ENCODE data around the gene CUEDC1. TPM values are rescaled to one million over a fixed set of nuclear protein-coding genes. Genes with fewer than 3 reads are reported as not detected.

CUEDC1 gene
- total RNA-seq, 1 donor from 2014 or later: 38.4 TPM

- H3K9me3 Mint-ChIP-seq (ENCODE audit: unreplicated experiment): no peaks in the 10 kb centered on the region
- peaks cover 67% of the 10 kb centered on the region for H3K4me1 Mint-ChIP-seq (ENCODE audit: unreplicated experiment)
- H3K27me3 Mint-ChIP-seq (ENCODE audit: unreplicated experiment): no peaks in the 10 kb centered on the region
- H3K4me3 Mint-ChIP-seq (ENCODE audit: unreplicated experiment): no peak overlapping the region
- TF ChIP-seq CTCF (IDR thresholded peaks at IDR 0.05): no peak
- no peaks in the 10 kb centered on the region for H3K36me3 Mint-ChIP-seq (ENCODE audit: unreplicated experiment)
- no peak overlapping the region for H3K27ac Mint-ChIP-seq (ENCODE audit: unreplicated experiment)
- DNase-seq (ENCODE audit: extremely low spot score, unreplicated experiment): no peak
These were observed 11.6 kb downstream of the CUEDC1 start for GRCh38 chr17:57943645-57944044.

DNA sequence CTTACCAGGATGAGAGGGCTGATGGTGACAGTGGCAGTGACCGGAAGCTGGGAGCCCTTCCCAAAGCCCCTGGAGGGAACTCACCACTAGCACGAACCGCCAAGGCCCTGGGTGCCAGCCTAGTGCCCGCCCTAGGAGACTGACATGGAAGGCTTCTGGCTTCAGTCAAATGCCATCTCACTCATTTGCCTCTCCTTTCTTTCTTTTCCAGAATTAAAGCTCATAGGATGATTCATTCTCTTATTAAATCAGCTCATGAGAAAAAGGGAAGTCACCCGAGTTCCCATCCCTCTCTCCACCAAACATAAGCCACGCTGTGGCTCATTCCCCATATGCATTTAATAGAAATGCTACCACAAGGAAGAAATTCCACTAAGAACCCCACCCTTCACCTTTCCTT, 12.1 kb downstream of the CUEDC1 start:
- DNase-seq (ENCODE audit: extremely low spot score, unreplicated experiment): no peak

GRCh38 chr17:57941384-57942370, 13.5 kb downstream of the CUEDC1 start:
- TF ChIP-seq CTCF (IDR thresholded peaks at IDR 0.05): no peak
- Mint-ChIP-seq H3K4me1 (ENCODE audit: unreplicated experiment) (peaks cover 50% of the 10 kb centered on the region), H3K36me3 (ENCODE audit: unreplicated experiment) (no peaks in the 10 kb centered on the region), H3K4me3 (ENCODE audit: unreplicated experiment) (no peak overlapping the region), H3K27ac (ENCODE audit: unreplicated experiment) (no peak overlapping the region), H3K27me3 (ENCODE audit: unreplicated experiment) (no peaks in the 10 kb centered on the region), H3K9me3 (ENCODE audit: unreplicated experiment) (no peaks in the 10 kb centered on the region)
- DNase-seq (ENCODE audit: extremely low spot score, unreplicated experiment): no peak

More for the DNA sequence above, 12.1 kb downstream of the CUEDC1 start:
- Mint-ChIP-seq H3K4me3 (ENCODE audit: unreplicated experiment) (no peak overlapping the region), H3K4me1 (ENCODE audit: unreplicated experiment) (peaks cover 62% of the 10 kb centered on the region), H3K36me3 (ENCODE audit: unreplicated experiment) (no peaks in the 10 kb centered on the region), H3K27ac (ENCODE audit: unreplicated experiment) (peak overlapping the region; percentile 58), H3K27me3 (ENCODE audit: unreplicated experiment) (no peaks in the 10 kb centered on the region), H3K9me3 (ENCODE audit: unreplicated experiment) (no peaks in the 10 kb centered on the region)
- no peak for TF ChIP-seq CTCF (IDR thresholded peaks at IDR 0.05)

DNA sequence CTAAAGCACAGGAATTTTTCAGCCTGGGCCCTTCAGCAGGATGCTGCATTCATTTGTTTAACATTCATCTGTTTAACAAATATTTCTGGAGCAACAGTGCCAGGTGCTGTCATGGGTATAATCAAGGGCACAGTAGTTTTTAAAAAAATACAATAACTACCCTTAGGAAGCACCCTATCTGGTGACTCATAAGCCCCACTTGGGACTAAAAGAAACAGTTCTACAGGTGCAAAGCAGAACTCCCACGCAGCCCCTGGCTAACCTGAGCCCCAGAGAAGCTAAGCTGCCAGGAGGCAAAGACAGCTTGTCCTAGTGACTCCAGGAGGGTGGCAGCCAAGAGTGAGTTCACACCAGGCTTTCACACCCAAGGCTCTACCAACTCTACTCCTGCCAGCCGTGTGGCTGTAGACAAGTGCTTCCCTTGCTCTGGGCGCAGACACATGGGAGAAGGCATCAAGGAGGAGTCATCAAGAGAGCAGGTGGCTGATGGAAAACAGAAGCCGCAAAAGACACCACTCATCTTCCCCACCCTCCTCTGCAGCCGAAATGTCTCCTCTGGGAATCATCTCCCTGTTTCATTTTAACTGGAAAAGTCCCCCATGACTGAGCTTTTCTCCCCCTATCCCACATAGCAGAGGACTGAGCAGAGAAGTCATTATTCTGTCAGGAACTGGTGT, 14.4 kb downstream of the CUEDC1 start:
- TF ChIP-seq CTCF (IDR thresholded peaks at IDR 0.05): no peak
- DNase-seq (ENCODE audit: extremely low spot score, unreplicated experiment): no peak
- Mint-ChIP-seq H3K4me3 (ENCODE audit: unreplicated experiment) (no peak overlapping the region), H3K9me3 (ENCODE audit: unreplicated experiment) (no peaks in the 10 kb centered on the region), H3K36me3 (ENCODE audit: unreplicated experiment) (no peaks in the 10 kb centered on the region), H3K27me3 (ENCODE audit: unreplicated experiment) (no peaks in the 10 kb centered on the region), H3K27ac (ENCODE audit: unreplicated experiment) (no peak overlapping the region), H3K4me1 (ENCODE audit: unreplicated experiment) (peaks cover 51% of the 10 kb centered on the region)

- no peaks in the 10 kb centered on the region for H3K9me3 Mint-ChIP-seq (ENCODE audit: unreplicated experiment)
- H3K36me3 Mint-ChIP-seq (ENCODE audit: unreplicated experiment): no peaks in the 10 kb centered on the region
- no peaks in the 10 kb centered on the region for H3K27me3 Mint-ChIP-seq (ENCODE audit: unreplicated experiment)
- no peak overlapping the region for H3K27ac Mint-ChIP-seq (ENCODE audit: unreplicated experiment)
- no peak overlapping the region for H3K4me3 Mint-ChIP-seq (ENCODE audit: unreplicated experiment)
- no peak for TF ChIP-seq CTCF (IDR thresholded peaks at IDR 0.05)
- DNase-seq (ENCODE audit: extremely low spot score, unreplicated experiment): no peak
- peaks cover 56% of the 10 kb centered on the region for H3K4me1 Mint-ChIP-seq (ENCODE audit: unreplicated experiment)
These were observed 15.0 kb downstream of the CUEDC1 start for GRCh38 chr17:57940231-57940630.
